Left ventricle myocardium superior (tissue), 1 donor: ENCODE measurements around the gene RNF40. TPM values are rescaled to one million over a fixed set of nuclear protein-coding genes. Genes with fewer than 3 reads are reported as not detected.
A peak's percentile ranks its signal among the peaks of the same experiment; 100 is the strongest.

Source experiments
- ATAC-seq: fragments of 200-7000 bp; cut with Tn5 transposase; one replicate; pipeline ENCODE4 v1.9.1; 2020; ENCODE audit warnings: mild to moderate bottlenecking, moderate library complexity
- DNase-seq: peaks from one replicate; pipeline ENCODE4 v3.0.0-alpha.2; 2020
- intact Hi-C: fragments of 100-400 bp; cut with micrococcal nuclease; formaldehyde crosslinking; loops from one replicate; pipeline ENCODE4 v1.11.0; 2022
- long read RNA-seq: library from polyadenylated mRNA; unstranded; transcript quantifications from one replicate; pipeline ENCODE4 v2.0.0, GENCODE V29; 2021
- total RNA-seq: library from RNA; stranded (reverse); fragmentation: NEBNext Ultra II Directional; extraction: Animal tissue kit (Norgen Biotek cat#: 25700); gene quantifications from one replicate; pipeline ENCODE4 v1.2.1, GENCODE V29; 2021
- donor health status: DM: no; HTN: yes; CAD: no; lungs with severe emphysema.

RNF40 gene
- total RNA-seq, result 49.3 TPM
- long read RNA-seq, full-length matches to known transcripts, result 6 of 32 reads
- long read RNA-seq, partial matches to known transcripts, result 17 of 32 reads
- long read RNA-seq, other reads (novel, unspliced or antisense), result 9 of 32 reads

GRCh38 chr16:30761928-30762902, at the start of gene RNF40, which contains the start of gene CFAP119:
Gene RNF40 (plus strand): TSS chr16:30762322. CDS start chr16:30762546, 224 bp downstream.
Gene CFAP119 (minus strand): TSS chr16:30762062. CDS start chr16:30761748, 314 bp downstream.
- DNase-seq (peak; percentile 96), ATAC-seq (peak; percentile 96)
- intact Hi-C loops, result no loop called here

GRCh38 chr16:30715750-30716445, 46.2 kb upstream of the RNF40 start:
- ATAC-seq (no peak), DNase-seq (no peak)
- intact Hi-C loops, result no loop called here

- DNase-seq, result no peak
- intact Hi-C loops, result no loop called here
- ATAC-seq, result no peak
Measured at GRCh38 chr16:30720086-30720485, 42.0 kb upstream of the RNF40 start.

GRCh38 chr16:30720694-30721093, 41.4 kb upstream of the RNF40 start:
- intact Hi-C loops, result no loop called here
- ATAC-seq (no peak), DNase-seq (no peak)

GRCh38 chr16:30721167-30721566, 41.0 kb upstream of the RNF40 start:
- intact Hi-C loops, result no loop called here
- ATAC-seq, result no peak
- no peak for DNase-seq

- intact Hi-C loops, result no loop called here
- DNase-seq, result no peak
- no peak for ATAC-seq
Measured at GRCh38 chr16:30721606-30722005, 40.5 kb upstream of the RNF40 start.

- intact Hi-C loops, result no loop called here
- ATAC-seq (no peak), DNase-seq (no peak)
Measured at GRCh38 chr16:30722443-30722842, 39.7 kb upstream of the RNF40 start.

GRCh38 chr16:30722916-30723315, 39.2 kb upstream of the RNF40 start:
- intact Hi-C loops, result no loop called here
- DNase-seq, result no peak
- no peak for ATAC-seq

- ATAC-seq (peak; percentile 4), DNase-seq (no peak)
- intact Hi-C loops, result no loop called here
Measured at GRCh38 chr16:30723725-30724355, 38.3 kb upstream of the RNF40 start.

- intact Hi-C loops, result no loop called here
- DNase-seq, result peak; percentile 66
Measured at GRCh38 chr16:30724641-30725417, 37.3 kb upstream of the RNF40 start.

GRCh38 chr16:30725418-30725792, 36.7 kb upstream of the RNF40 start:
- no peak for ATAC-seq
- DNase-seq, result no peak
- intact Hi-C loops, result no loop called here

More at GRCh38 chr16:30724641-30725417, 37.3 kb upstream of the RNF40 start:
- ATAC-seq, result peak; percentile 72

- ATAC-seq, result no peak
- intact Hi-C loops, result no loop called here
- DNase-seq, result no peak
Measured at GRCh38 chr16:30728321-30728720, 33.8 kb upstream of the RNF40 start.

GRCh38 chr16:30728899-30729672, 33.0 kb upstream of the RNF40 start:
- intact Hi-C loops, result no loop called here
- ATAC-seq (peak; percentile 44), DNase-seq (peak; percentile 46)

GRCh38 chr16:30731411-30731810, 30.7 kb upstream of the RNF40 start:
- no peak for ATAC-seq
- no peak for DNase-seq
- intact Hi-C loops, result no loop called here

GRCh38 chr16:30736995-30737793, 24.9 kb upstream of the RNF40 start:
- DNase-seq, result no peak
- ATAC-seq, result no peak
- intact Hi-C loops, result no loop called here

GRCh38 chr16:30737794-30738648, 24.1 kb upstream of the RNF40 start:
- intact Hi-C loops, result no loop called here
- DNase-seq, result no peak
- ATAC-seq, result no peak
